Stimulated activated CD8-positive, alpha-beta memory T cell treated with anti-CD3 and anti-CD28 coated beads, Interleukin-4, amount 100 ng/mL, for 48 hours (primary cell): ENCODE data around the gene PAPOLA.
A peak's percentile ranks its signal among the peaks of the same experiment; 100 is the strongest.

Experiments
- DNase-seq: peaks from one replicate; pipeline ENCODE4 v3.0.0-alpha.2; 2020

The PAPOLA gene

DNA sequence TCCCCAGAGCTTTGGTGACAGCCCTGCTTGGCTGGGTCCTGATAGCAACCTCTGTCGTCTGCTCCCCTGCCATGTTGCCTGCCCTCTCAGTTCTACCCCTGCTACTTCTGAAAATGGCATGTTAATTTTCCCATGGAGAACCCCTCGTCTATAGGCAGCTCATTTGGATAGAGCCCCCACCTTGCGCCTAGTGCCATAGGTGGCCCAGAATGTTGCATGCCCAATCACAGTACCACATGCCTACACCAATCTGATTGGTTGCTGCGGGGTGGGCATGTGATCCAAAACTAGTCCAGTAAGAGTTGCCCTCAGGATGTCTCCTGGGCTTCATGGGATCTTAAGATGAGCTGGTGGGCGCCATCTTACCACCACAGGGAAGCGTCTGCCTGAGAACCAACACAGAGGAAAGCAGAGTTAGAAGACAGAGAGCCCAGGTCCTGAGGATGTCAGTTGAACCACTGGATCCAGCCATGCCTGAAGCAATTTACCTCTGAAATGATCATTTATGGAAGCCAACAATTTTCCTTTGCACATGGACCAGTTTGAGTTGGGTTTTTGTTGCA lies 85.7 kb downstream of the PAPOLA start:
- DNase-seq = no peak

DNA sequence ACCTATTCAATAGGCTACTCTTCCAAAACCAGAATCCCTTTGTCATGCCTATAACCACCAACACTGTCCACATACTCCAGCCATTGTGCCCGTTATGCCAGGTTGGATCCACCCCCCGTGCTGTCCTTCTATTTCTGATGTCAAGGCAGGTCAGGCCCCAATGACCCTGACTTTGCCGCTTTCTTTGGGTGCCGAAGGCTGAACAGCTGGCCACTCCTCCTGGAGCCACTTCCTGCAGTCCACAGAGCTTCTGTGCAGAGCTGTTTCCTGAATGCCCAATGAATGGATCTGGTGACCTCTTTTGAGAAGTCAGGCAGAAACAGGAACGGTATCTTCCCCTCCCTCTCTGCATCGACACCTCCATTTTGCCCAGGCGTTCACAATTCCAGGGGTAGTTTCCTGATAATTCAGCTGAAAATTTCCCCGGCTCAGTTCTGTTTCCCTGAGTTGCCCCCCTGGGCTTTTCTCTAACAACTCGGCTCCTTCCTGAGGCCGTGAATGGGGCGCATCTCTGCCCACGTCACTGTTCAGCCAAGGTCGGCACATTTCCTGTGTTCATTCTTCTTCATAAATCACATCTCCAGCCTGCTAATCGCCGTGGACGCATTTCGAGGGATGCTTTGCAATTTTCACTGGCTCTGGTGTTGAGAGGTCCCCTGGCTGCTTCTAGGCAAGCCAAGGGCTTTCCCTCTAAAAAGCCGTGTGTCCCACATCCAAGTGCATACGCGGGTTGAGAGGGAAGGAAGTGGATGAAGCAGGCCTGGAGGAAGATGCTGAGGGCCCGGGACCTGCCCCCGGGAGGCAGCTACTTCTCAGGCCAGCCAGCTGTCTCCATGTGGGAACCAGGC lies 86.5 kb downstream of the PAPOLA start:
- DNase-seq = no peak

DNA sequence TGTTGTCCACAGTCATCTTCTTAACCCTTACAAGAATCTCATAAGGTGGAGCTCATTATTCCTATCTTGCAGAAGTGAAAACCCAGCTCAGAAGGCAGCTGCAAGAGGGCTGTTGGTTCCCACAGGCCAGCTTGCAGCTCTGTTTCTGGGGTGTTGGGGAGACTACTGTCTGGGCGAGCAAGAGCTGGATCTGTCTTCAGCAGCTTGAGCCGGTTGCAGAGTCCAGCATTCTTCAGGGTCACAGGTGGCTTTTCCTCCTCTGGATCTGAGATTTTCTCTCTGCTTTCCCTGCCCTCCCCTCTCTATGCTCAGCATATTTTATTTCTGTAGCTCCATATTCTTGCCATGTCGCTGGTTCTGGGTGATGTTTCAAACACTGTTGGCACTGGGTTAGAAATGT lies 87.4 kb downstream of the PAPOLA start:
- DNase-seq = no peak

DNA sequence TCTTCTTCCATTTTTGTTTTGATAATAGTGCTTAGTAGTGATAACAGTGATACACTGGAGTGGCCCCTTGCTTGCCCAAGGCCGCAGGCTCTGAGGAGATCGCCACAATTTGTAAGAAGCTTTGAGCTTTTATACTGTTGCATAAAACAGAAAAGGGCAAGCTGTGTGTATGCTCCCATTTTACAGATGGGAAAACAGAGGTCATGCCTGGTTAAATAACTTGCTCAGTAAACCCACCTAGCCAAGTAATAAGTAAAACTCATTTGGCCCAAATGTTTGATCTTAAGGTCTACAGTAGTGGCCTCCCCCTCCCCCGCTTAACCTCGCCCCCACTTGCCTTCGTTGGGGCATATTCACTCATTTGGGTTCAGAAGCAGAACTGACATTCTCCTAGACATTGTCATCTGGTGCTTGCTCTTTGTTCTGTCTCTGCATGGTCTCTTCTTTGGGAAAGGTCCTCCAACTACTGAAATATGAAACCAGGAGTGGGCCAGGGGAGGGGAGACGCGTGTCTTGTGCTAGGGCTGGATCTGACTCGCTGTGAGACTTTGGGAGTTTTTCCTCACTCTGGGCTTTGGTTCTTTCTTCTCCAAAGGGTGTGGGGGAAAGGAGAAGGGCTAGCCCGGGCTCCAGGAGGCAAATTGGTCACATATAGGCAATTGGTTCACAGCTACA lies 88.1 kb downstream of the PAPOLA start:
- no peak for DNase-seq

DNA sequence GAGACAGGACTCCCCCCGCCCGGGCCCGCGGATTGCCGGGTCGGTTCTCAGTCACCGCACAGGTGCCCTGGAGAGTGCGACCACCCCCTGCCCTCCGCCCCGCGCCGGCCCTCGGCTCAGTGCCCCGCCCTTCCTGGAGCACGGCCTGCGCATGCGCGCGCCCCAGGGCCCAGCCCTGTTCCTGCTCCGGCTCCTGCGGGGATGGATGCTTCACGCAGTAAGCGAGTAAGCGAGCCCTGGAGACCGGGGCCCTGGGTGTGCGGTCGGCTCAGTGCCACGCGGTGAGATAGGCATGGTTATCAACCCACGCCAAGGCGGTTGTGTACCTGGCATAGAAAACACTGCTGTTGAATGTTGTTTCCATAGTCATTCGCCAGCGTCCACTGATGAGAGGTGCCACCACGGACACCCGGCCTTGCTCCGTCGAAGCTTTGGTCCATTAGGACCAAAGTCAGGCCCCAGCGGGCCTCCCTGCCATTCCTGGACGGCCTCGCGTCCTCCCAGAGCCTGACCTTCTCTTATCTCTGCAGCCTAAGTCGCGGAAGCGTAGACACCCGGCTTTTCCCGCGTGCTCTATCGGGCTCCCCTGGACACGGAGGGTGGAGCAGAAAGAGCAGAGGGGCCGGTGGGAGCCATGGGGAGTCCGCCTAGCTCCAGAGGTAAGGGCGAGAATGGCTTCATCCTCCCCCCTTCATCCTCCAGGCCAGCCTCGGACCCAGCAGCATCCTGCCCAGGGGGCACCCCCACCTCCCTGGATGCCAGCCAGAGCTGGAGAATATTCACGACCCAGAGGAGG lies 90.6 kb downstream of the PAPOLA start:
- peak; percentile 76 for DNase-seq

DNA sequence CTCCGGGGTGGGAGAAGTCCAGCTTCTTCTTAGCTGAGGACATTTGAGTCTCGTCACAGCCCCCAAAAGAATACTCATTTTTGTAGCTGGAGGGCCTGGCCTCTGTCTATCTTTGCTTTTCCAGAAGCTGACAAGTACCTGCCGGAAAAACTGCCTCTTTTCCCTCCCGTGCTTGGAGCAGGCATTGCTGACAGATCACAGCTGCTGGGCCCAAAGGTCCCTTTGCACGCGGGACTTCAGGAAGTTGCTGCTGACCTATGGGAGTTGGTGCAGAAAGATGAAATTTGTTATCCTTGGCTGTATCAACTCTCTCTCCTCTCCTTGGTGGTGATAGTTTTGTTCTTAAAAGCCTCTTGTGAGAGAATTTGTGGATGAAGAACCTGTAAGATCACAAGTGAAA lies 92.8 kb downstream of the PAPOLA start:
- DNase-seq = no peak

DNA sequence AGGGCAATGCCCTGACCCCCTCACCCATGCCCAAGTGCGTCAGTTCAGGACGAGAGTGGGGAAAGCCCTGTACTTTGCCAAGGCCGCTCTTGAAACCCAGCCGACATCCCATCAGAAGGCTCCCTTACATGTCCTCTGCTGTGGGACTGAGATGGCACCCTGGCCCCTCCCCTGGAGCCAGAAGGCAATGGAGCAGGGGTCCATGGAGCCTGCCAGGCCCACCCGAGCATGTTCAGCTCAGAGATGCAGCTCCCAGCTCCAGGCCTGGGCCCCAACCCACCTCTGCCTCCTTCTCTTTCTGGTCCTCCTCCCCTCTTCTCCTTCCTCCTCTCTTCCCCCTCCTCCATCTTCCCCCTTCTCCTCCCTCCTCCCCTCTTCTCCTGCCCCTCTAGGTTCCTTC lies 95.5 kb downstream of the PAPOLA start:
- DNase-seq = no peak

DNA sequence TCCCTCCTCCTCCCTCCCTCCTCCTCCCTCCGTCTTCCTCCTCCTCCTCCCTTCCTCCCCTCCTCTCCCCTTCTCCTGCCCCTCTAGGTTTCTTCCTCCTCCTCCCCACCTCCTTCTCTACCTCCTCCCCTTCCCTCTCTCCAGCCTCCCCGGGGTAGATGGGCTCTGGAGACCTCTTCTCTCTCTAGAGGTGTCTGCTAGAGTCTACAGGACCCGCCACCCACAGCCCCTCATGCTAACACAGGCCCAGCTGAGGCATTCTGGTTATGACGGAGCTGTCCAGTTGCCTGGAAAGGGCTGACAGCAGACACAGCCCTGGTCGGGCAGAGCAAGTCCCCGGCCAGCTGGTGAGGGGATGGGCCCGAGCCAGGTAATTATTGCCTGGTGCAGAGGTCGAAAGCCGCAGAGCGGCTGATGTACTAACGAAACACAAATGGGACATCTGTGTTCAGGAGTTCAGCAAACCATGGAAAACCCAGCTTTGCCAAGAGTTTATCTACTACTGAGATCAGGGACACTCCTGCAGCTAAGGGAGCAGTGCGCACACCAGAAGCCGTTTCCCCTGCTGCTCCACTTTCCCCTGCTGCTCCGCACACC lies 96.2 kb downstream of the PAPOLA start:
- no peak for DNase-seq

DNA sequence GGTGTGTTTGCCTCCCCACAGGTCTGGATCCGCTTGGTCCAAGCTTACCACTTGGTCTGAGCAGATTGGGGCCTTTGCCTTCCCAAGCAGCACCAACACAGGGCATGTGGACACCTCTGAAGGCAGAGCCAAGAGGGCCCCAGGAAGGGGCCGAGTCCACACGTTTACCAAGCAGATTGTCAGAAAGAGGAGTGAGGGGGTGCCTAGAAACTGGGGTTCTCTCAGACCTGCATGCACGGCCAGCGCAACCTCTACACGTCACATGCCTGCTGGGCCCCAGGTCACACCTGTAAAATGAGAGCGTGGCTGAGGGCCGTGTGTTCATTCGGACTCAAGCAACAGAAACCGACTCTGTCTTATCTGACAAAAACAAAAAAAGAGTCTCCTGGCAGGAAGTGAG lies 96.9 kb downstream of the PAPOLA start:
- no peak for DNase-seq

DNA sequence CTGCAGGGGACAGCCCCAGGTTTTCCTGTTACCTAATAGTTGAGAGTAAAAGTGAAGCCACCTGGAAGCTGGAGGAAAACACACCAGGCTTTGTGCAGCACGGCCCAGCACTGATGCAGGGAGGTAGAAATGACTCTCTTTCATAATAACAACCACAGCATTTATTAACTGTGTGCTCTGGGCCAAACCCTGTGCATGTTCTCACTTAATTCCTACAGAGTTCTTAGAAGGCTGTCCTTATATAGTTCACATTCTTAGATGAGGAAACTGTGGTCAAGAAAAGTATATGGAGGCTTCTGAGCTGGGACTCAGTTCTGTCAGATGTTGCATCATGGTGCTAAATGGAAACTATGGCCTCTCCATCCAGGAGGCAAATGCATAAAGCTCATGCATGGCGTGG lies 100.0 kb downstream of the PAPOLA start:
- DNase-seq = no peak

DNA sequence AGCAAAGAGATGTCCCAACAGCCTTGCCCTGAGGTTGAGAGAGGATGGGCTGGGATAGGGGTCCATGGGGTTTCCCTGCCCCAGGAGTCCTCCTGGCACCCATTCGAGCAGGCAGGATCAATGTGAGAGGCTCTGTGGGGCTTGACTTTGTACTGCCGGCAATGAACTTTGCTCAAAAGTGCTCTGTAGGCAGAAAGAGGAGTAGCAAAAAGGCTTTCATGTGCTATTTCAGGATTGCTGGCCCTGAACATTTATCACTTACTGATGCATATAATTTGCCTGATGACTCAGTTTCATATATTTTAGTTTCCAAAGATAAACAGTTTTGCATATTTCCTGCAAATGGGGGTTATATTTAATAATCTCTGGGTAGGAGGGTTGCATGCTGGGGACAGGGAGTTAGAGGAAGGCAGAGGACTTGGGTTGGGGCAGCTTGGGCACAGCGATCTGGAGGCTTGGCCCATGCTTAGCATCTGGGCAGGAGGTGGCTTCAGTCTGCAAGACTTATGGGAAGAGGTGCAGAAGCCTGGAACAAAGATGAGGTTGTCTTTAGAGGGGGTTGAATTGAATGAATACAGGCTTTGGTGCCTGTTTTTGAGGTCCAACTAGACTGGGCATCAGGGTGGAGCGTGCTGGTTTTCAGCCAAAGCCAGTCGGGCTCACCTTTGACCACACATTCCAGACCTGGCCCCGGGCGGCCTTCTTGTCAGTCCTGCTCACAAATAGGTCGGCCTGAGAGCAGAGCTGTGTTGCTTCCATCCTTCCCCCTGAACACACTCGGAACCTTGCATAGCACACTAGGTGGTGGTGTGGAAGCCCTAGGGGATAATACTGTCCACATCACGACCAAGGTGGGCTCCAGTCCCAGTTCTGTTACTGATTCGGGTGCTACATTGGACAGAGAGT lies 101.4 kb downstream of the PAPOLA start:
- no peak for DNase-seq

DNA sequence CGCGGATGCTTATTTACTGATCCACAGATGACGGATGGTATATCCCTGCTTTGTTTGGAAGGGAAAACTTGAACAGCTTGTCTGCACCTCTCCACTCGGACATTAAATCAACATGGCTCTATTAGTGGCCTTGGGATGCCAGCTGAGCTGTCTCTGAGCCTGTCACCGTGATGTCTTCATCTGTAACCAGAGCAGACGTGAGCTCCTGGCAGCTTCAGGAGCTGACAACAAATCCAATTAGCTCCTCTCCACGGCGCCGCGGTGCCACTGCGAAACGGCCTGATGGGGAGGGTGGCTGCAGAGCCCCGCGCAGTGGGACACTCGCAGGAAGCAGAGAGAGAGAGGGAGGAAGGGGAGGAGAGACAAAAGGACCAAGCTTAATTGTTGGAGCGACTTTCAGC lies 112.3 kb downstream of the PAPOLA start:
- no peak for DNase-seq

DNA sequence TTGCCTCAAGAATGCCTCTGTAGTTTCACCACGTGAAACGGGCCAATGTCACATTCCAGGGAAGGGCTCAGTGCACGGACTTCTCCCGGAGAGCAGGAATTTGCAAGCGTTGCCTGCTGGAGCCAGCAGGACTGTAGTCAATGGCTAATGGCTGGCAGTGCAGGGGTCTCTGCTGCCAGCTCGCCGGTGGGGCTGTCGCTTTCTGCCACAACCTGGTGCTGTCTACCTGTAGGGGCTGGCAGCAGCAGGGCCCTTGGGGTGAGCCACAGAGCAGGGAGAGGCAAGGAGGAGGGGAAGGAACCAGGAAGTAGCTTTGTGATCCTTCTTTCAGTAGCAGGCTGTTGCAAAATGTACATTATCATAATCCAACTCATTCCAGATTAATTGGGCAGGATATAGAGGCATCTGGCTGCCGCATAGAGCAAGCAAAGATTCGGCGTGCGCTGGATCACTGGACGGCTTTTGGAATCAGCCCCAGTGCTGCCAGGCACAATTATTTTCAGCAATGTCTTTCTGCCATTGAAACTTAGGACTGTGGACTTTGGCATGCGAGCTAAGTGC lies 114.1 kb downstream of the PAPOLA start:
- DNase-seq = no peak
